NCI-H2196 treated with DMSO at 0.1 percent for 48 hours (cell line): ENCODE results near the gene PPFIA3.
"Not testable (repeated sequence)": the region's sequence is repeated elsewhere in the genome, so short reads cannot be mapped to it uniquely, and the experiment has no call there.

Source experiments
- DNase-seq: peaks from one replicate; lab custom pipeline; 2025; ENCODE audit not compliant: unreplicated experiment; lab: John Stamatoyannopoulos, UW

Gene PPFIA3

DNA sequence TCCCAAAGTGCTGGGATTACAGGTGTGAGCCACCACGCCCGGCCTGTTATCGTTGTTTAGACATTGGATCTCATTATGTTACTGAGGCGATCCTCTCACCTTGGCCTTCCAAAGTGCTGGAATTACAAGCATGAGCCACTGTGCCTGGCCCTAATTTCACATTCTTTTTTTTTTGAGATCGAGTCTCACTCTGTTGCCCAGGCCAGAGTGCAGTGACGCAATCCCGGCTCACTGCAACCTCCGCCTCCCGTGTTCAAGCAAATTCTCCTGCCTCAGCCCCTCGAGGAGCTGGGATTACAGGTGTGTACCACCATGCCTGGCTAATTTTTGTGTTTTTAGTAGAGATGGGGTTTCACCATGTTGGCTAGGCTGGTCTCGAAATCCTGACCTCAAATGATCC, 3.9 kb downstream of the PPFIA3 start:
- DNase-seq: not testable (repeated sequence)

DNA sequence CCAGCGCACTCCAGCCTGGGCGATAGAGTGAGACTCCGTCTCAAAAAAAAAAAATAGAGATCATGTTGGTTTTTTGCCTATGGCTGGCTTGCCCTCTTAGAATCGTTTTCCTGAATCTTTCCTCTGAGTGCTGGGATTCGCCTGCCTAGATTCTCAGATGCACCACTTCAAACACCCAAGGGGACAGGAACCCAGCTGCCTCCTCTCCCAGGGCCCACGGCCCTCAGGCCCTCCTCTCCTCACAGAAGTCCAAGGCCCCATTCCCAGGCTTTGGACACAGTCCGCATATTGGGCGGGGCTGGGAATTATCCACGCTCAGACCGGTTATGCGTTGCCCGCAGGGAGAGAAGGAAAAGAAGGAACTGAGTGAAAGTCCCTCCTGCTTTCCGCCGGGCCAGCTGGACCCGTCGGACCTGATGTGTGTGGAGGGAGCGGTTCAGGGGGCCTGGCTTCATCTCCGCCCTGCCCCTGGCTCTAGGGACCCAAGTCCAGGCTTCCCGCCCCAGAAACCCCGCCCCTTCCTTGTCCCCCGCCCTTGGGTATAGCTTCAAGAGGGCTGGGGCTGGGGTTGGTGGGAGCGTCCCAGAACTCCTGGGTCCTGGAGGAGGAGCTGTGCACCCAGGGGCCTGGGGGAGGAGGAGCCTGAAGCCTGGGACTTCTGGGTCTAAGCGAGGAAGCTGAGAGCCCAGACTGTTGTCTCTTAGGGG, 5.8 kb downstream of the PPFIA3 start:
- no peak for DNase-seq

DNA sequence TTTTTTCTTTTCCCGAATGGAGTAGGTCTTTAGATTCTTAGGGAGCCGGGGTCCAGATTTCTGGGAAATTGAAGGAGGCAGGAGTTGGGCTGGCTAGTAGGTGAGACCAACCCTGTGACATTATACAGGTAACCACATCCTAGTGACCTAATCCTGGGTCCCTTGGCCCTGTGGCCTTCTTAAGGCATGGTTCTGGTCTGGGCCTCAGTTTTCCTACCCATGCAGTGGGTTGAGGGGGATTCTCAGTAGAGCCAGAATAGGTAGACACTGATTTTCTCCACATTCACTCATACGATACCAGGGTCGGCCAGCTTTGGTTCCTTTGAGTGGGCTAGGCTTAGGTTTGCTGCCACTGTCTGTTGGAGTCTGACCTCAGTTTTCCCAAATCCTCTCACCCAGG, 7.2 kb downstream of the PPFIA3 start:
- DNase-seq: no peak

DNA sequence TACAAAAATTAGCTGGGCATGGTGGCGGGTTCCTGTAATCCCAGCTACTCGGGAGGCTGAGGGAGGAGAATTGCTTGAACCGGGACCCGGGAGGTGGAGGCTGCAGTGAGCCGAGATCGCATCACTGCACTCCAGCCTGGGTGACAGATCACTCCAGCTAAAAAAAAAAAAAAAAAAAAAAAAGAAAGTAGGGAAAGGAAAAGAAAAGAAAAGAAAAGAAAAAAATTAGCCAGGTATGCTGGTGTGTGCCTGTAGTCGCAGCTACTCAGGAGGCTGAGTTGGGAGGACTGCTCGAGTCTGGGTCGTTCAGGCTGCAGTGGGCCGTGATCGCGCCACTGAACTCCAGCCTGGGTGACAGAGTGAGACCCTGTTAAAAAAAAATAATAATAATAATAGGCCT, 7.9 kb downstream of the PPFIA3 start:
- DNase-seq: not testable (repeated sequence)

DNA sequence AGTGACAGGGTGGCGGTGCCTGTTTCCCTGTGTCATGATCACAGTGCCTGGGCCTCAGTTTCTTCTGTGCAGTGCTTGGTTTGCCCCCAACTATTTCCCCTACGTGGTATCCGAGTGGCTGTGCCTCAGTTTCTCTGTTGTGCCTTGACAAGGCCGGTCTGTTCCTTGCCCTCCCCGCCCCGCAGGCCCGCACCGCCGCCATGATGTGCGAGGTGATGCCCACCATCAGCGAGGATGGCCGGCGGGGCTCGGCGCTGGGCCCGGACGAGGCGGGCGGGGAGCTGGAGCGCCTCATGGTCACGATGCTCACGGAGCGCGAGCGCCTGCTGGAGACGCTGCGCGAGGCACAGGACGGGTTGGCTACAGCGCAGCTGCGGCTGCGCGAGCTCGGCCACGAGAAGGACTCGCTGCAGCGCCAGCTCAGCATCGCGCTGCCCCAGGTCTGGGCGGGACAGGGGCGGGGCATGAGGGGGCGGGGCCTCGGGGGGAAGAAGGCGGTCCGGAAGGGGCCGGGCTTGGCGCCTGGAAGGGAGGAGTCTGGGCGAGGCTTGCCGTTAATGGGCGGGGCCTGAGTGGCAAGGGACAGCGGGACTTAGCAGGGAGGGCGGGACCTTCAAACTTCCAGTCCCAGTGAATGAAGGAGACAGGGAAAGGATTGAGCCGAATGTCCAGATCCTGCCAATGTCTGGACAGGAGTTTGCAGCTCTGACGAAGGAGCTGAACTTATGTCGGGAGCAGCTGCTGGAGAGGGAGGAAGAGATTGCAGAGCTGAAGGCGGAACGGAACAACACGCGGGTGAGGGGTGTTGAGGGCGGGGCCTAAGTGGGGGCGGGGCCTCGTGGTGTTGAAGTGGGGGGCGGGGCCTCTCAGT, 8.6 kb downstream of the PPFIA3 start:
- DNase-seq: peak; percentile 94

DNA sequence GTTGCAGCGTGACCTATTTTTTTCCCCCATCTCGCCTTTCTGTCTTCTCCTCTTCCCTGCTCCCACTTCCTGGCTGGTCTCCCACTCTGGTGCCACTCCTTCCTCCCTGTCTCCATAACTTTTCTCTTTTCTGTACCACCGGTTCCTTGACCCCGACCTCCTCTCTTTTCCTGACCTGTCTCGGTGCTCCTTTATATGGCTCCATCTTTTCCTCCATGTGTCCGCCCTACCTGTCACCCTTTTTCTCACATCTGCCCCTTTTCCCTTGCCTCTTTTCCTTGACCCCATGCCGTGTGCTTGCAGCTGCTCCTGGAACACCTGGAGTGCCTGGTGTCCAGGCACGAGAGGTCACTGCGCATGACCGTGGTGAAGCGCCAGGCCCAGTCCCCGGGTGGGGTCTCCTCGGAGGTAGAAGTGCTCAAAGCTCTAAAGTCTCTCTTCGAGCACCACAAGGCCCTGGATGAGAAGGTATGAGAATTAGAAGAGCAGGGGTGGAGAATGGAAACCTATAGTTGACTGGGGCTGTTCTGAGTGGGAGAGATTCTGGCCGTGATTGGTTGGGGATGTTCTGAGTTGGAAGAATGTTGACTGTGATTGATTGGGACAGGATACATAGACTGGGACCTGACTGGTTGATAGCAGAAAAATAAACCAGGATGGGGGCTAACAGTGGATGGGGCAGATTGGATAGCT, 9.3 kb downstream of the PPFIA3 start:
- DNase-seq: no peak

DNA sequence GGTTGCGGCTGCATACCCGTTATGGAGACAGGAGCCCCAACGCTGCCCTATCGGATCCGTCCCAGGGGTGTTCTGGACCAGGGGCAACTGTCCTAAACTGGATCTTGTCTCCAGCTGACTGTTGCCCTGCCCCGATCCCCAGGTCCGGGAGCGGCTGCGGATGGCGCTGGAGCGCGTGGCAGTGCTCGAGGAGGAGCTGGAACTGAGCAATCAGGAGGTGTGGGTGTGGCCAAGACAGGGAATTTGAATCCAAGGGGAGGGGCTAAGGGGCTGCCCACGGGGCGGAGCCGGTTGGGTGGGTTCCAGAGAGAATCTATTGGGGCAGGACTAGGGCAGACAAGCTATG, 9.9 kb downstream of the PPFIA3 start:
- DNase-seq: peak; percentile 73

DNA sequence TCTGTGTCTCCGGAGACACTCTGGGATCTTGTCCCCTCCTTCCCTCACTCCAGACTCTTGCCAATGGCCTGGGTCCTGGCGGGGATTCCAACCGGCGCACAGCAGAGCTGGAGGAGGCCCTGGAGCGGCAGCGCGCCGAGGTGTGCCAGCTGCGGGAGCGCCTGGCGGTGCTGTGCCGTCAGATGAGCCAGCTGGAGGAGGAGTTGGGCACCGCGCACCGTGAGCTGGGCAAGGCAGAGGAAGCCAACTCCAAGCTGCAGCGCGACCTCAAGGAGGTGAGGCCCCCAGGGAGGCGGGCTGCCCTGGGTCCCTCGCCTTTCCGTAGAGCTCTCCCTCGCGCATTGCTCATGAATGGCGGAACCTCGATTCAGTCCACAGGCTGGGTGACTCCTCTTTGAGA, 11.0 kb downstream of the PPFIA3 start:
- no peak for DNase-seq

DNA sequence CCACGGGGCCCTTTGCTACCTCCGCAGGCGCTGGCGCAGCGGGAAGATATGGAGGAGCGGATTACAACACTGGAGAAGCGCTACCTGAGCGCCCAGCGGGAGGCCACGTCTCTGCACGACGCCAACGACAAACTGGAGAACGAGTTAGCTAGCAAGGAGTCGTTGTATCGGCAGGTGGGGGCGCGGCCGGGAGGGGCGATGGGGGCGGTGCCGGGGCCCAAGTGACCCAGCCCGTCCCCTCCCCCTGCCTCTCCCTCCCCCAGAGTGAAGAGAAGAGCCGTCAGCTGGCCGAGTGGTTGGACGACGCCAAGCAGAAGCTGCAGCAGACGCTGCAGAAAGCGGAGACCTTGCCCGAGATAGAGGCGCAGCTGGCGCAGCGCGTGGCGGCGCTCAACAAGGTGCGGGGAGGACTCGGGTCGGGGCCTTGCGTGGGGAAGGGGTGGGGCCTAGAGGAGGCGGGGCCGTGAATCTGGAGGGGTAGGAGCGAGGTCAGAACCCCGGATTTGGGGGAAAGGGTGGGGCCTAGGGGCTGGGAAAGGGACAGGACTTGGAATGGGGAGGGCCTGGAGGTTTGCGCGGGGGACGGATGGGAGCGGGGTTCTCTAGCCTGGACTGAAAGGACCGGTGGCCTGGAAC, 13.7 kb downstream of the PPFIA3 start:
- no peak for DNase-seq

DNA sequence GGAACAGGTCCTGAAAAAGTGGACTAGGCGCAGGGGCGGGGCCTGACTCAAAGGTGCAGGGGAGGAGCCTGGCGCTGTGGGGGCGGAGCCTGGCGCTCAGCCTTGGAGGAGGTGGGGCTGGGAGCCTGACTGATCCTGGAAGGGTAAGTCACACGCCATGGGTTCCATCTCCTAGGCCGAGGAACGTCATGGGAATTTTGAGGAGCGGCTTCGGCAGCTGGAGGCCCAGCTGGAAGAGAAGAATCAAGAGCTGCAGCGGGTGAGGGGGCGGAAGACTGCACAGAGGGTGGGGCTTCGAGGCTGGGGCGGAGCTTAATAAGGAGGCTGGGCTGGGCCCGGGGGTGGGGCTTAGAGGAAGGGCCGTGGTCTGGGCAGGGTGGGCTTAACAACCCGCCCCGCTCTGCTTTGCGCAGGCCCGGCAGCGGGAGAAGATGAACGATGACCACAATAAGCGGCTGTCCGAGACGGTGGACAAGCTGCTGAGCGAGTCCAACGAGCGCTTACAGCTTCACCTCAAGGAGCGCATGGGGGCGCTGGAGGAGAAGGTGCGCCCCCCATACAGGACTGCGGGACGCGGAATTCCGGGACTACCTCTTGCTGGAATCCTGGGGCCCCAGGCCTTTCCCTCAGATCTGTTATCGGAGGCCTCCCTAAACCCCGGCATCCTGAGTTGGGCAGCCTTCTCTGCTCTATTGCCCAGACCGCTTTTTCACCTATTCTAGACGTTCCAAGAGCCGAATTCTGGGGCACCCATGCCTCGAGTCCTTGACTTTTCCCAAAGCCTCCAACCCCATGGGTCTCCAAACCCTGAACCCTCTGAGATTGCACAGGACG, 14.5 kb downstream of the PPFIA3 start:
- no peak for DNase-seq

DNA sequence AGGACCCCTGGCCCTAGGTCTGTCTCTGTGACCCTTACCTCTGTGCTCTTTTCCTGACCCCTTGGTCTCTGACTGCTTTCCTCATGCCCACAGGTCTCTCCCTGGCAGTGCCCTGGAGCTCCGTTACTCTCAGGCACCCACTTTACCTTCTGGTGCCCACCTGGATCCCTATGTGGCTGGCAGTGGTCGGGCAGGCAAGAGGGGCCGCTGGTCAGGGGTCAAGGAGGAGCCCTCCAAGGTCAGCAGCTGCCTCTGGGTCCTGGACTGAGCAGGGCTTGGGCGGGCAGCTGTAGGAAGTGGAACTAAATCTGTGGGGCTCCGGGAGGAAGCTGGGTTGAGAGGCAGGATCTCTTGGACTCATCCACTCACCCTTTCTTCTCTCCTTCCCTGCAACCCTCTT, 16.3 kb downstream of the PPFIA3 start:
- no peak for DNase-seq

DNA sequence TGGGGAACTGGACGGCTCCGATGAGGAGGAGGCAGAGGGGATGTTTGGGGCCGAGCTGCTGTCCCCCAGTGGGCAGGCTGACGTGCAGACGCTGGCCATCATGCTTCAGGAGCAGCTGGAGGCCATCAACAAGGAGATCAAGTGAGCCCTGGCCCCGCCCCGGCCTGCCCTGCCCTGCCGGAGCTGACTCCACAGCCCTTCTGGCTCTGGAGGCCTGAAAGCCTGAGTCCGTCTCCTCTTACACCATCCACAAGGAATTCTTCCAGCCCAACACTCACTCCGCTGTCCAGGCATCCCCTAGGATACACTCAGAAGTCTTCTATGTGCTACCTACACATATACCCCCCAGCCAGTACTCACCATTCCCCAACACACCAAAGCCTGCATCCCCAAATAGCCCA, 17.4 kb downstream of the PPFIA3 start:
- DNase-seq: no peak

DNA sequence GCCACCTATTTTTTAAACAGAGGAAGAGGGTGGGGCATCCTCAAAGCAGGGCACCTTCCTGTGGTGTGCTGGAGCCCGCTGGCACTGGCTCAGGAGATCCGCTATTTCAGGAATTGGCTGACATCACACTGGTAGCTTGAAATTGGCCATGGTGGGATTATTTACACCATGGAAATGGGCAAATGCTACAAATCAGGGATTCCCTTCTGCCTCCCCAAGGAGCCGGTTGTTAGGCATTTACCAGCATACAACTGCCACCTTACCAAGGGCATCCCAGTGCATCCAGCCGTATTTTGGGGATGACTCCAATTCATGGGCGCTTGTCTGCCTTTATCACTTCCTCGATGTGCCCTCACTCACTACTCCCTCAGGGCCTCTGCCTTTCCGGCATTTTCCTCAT, 21.6 kb downstream of the PPFIA3 start:
- no peak for DNase-seq

DNA sequence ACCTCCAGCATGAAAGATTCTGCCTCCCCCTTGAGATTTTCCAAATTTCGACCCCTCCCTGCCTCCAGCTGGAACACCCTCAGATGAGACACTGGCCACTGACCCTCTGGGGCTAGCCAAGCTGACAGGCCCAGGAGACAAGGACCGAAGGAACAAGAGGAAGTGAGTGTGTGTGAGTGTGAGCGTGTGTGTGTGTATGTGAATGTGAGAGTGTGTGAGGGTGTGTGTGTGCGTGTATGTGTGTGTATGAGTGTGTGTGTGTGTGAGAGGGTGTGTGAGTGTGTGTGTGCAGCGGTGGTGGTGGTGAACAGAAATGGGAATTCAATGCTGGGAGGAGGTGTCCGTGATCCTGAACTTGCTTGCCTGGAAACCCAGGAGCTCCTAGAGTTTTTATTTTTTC, 22.0 kb downstream of the PPFIA3 start:
- DNase-seq: no peak

DNA sequence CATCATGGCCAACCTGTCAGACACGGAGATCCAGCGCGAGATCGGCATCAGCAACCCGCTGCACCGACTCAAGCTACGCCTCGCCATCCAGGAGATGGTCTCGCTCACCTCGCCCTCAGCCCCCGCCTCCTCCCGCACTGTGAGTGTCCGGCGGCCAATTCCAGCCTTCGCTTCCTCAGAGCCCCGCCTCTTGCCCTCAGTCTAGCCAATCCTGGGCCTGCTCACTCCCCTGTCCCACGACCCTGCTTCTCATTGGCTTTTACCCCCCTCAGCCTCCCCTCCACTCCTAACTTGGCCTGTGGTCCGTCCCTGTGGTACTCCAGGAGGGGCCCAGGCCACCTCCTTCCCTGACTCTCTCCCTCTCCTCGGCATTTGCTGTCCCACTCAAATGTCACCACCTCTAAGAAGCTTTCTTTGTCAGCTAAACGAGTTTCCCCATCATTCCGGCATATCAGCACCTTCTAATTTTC, 23.6 kb downstream of the PPFIA3 start:
- DNase-seq: peak; percentile 97

DNA sequence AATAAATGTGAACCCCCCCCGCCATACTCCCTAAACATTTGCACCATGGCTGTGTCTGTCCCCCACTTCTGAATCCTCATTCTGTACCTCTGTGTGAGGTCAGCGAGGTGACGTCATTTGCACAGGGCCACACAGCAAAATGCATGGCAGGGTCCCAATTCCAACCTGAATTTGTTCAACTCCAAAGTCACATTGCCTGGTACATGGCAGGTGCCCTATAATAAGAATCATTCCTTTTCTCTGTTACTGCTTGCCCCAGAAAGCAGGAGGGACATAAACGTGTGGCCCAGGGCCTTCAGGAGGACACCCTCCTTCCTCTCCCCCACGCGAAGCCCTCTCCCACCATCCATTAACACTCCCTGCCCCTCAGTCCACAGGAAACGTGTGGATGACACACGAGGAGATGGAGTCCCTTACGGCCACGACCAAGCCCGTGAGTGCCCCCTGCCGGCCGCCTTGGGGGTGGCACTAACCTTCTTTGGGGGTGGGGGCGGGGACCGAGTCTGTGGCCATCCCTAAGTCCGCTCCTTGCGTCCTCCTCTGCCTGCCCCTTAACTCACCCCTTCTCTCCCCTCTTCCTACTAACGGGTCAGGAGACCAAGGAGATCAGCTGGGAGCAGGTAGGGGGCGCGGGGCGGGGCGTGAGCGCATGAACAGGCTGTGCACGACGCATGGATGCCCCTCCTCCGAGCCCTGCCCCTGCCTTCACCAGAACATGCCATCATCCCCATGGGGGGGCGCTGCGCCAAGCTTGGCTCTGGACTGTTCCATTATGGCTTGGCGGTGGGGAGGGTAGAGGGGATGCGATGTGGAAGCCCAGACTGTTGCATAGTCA, 26.4 kb downstream of the PPFIA3 start:
- peak; percentile 42 for DNase-seq

DNA sequence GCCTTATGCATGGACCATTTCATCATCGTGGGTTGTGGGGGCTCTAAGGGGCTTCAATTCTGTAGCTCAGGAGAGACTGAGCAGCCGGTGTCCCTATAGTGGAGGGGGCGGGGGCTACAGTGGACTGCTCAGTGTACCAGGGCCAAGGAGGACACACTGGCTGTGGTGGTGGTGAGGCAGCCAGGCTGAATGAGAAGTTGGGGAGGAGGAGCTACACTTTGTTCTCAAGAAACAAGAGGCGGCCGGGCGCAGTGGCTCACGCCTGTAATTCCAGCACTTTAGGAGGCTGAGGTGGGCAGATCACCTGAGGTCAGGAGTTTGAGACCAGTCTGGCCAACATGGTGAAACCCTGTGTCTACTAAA, 27.0 kb downstream of the PPFIA3 start:
- DNase-seq: not testable (repeated sequence)

DNA sequence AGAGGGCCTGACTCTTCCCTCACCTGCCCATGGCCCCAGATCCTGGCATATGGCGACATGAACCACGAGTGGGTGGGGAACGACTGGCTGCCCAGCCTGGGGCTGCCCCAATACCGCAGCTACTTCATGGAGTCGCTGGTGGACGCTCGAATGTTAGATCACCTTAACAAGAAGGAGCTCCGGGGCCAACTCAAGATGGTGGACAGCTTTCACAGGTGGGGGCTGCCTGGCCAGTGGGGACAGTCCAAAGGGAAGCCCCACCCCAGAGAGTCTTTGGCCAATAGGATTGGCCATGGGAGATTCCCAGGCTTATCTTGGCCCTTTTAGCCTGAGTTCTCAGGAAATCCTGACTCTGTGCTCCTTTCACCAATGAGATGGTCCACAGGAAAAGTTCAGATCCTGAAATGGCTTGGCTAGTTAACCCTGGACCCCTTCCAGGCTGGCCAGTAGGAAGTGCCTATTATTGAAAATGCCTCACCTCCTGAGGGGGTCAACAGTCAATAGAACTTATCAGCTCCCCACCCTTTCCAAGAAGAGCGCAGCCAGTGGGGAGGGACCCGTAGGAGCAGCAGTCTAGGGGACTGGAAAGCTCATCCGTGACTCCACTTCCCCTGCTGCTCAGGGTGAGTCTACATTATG, 28.8 kb downstream of the PPFIA3 start:
- DNase-seq: no peak
